ENCODE data around the gene CCDC90B. TPM values are rescaled to one million over a fixed set of nuclear protein-coding genes. Genes with fewer than 3 reads are reported as not detected.

The CCDC90B gene
- total and polyA plus RNA-seq, 2 of the 13 experiments (the other 11 are each of a cell fraction or from before 2014, with no cell fraction given), result 17.1 to 46.1 TPM

DNA sequence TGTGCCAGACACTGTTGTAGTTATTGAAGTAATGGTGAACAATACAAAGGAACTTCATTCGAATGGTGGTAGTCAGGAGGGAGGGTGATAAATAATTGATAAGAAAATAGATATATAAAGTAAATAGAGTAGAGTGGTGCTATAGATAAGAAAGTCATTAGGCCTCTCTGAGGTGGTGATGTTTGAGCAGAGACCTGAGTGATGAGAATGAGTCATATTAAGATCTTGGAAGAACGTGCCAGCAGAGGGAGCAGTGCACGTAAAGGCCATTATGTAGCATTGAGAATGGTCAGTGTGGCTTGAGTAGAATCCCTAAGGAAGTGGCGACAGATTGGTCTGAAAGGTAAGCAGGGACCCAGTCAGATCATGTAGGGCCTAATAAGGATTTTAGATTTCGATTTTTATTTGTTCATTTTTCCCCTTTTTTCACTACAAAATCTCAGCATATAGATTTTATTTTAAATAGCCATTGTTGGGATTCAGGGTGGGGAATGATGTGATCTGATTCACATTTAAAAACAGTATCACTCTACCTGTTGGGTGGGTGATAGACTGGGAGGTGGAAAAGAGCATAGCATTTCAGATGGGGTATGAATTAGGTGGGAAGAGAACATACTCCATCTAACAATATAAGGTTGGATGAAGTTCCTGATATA lies 44.7 kb downstream of the CCDC90B start (continued):
- TF ChIP-seq ZNF567 (CRISPR knock-in tag; IDR thresholded peaks at IDR 0.05; ENCODE audit: borderline replicate concordance) (no peak), RFX5 (IDR thresholded peaks at IDR 0.05; ENCODE audit: low read depth, low read length) (no peak), ZNF777 (CRISPR knock-in tag; IDR thresholded peaks at IDR 0.05) (no peak), ZC3H13 (CRISPR knock-in tag; IDR thresholded peaks at IDR 0.05) (no peak), CREB1 (IDR thresholded peaks at IDR 0.05) (0 out of 2 replicates have a peak, but pooled peaks have one; percentile 4), CREB1 (CRISPR knock-in tag; IDR thresholded peaks at IDR 0.05) (no peak), EED (CRISPR knock-in tag; IDR thresholded peaks at IDR 0.05) (no peak), SATB2 (CRISPR knock-in tag; IDR thresholded peaks at IDR 0.05) (no peak), ZIK1 (CRISPR knock-in tag; IDR thresholded peaks at IDR 0.05; ENCODE audit: borderline replicate concordance, low read depth) (no peak), TP53 (CRISPR knock-in tag; conservative IDR thresholded peaks at IDR 0.05) (no peak), LCORL (IDR thresholded peaks at IDR 0.05) (no peak), LCORL (CRISPR knock-in tag; IDR thresholded peaks at IDR 0.05) (no peak), ZMYM2 (CRISPR knock-in tag; IDR thresholded peaks at IDR 0.05) (no peak), SOX6 (IDR thresholded peaks at IDR 0.05) (no peak), SOX6 (CRISPR knock-in tag; IDR thresholded peaks at IDR 0.05) (no peak), ZNF660 (CRISPR knock-in tag; IDR thresholded peaks at IDR 0.05; ENCODE audit: borderline replicate concordance, low read depth) (no peak), RAD21 (CRISPR knock-in tag; IDR thresholded peaks at IDR 0.05) (0 out of 2 replicates have a peak, but pooled peaks have one; percentile 38), ZNF841 (CRISPR knock-in tag; IDR thresholded peaks at IDR 0.05; ENCODE audit: borderline replicate concordance) (no peak), THAP11 (CRISPR knock-in tag; IDR thresholded peaks at IDR 0.05) (peak; percentile 40; the same call in 1 of the 2 replicates), ZNF547 (CRISPR knock-in tag; IDR thresholded peaks at IDR 0.05) (no peak), KAT2B (IDR thresholded peaks at IDR 0.05; ENCODE audit: borderline replicate concordance, low read depth, low read length) (no peak), SP2 (CRISPR knock-in tag; IDR thresholded peaks at IDR 0.05) (no peak), ZNF34 (CRISPR knock-in tag; IDR thresholded peaks at IDR 0.05; ENCODE audit: borderline replicate concordance) (no peak)
- TF ChIP-seq, protein P1, sequence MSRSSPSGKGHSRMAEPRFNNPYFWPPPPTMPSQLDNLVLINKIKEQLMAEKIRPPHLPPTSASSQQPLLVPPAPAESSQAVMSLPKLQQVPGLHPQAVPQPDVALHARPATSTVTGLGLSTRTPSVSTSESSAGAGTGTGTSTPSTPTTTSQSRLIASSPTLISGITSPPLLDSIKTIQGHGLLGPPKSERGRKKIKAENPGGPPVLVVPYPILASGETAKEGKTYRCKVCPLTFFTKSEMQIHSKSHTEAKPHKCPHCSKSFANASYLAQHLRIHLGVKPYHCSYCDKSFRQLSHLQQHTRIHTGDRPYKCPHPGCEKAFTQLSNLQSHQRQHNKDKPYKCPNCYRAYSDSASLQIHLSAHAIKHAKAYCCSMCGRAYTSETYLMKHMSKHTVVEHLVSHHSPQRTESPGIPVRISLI (CRISPR knock-in tag; IDR thresholded peaks at IDR 0.05; ENCODE audit: borderline replicate concordance), result no peak
- TF ChIP-seq, protein P2, sequence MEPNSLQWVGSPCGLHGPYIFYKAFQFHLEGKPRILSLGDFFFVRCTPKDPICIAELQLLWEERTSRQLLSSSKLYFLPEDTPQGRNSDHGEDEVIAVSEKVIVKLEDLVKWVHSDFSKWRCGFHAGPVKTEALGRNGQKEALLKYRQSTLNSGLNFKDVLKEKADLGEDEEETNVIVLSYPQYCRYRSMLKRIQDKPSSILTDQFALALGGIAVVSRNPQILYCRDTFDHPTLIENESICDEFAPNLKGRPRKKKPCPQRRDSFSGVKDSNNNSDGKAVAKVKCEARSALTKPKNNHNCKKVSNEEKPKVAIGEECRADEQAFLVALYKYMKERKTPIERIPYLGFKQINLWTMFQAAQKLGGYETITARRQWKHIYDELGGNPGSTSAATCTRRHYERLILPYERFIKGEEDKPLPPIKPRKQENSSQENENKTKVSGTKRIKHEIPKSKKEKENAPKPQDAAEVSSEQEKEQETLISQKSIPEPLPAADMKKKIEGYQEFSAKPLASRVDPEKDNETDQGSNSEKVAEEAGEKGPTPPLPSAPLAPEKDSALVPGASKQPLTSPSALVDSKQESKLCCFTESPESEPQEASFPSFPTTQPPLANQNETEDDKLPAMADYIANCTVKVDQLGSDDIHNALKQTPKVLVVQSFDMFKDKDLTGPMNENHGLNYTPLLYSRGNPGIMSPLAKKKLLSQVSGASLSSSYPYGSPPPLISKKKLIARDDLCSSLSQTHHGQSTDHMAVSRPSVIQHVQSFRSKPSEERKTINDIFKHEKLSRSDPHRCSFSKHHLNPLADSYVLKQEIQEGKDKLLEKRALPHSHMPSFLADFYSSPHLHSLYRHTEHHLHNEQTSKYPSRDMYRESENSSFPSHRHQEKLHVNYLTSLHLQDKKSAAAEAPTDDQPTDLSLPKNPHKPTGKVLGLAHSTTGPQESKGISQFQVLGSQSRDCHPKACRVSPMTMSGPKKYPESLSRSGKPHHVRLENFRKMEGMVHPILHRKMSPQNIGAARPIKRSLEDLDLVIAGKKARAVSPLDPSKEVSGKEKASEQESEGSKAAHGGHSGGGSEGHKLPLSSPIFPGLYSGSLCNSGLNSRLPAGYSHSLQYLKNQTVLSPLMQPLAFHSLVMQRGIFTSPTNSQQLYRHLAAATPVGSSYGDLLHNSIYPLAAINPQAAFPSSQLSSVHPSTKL (CRISPR knock-in tag; IDR thresholded peaks at IDR 0.05), result 0 out of 2 replicates have a peak, but pooled peaks have one; percentile 27
- TF ChIP-seq, protein P3, sequence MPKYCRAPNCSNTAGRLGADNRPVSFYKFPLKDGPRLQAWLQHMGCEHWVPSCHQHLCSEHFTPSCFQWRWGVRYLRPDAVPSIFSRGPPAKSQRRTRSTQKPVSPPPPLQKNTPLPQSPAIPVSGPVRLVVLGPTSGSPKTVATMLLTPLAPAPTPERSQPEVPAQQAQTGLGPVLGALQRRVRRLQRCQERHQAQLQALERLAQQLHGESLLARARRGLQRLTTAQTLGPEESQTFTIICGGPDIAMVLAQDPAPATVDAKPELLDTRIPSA (CRISPR knock-in tag; IDR thresholded peaks at IDR 0.05; ENCODE audit: borderline replicate concordance), result no peak
- TF ChIP-seq, protein P4, sequence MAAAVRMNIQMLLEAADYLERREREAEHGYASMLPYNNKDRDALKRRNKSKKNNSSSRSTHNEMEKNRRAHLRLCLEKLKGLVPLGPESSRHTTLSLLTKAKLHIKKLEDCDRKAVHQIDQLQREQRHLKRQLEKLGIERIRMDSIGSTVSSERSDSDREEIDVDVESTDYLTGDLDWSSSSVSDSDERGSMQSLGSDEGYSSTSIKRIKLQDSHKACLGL (CRISPR knock-in tag; IDR thresholded peaks at IDR 0.05), result no peak

All from HepG2 (cell line).